SK-N-SH treated with all-trans-retinoic acid at 6 μM for 48 hours (cell line): ENCODE data around the gene SLC25A33.
"Not testable (repeated sequence)": the region's sequence is repeated elsewhere in the genome, so short reads cannot be mapped to it uniquely, and the experiment has no call there.

Experiments
- ATAC-seq: fragments of 200-7000 bp; cut with Tn5 transposase; 3 replicates; pipeline ENCODE4 v1.9.1; 2020; ENCODE audit warnings: mild to moderate bottlenecking, moderate library complexity
- ARNTL ChIP-seq: fragments of 450-650 bp; formaldehyde crosslinking; IDR thresholded peaks from 2 replicates; pipeline ENCODE4 v1.5.0; 2020; ENCODE audit warnings: low read depth, mild to moderate bottlenecking, moderate library complexity, borderline replicate concordance
- CREB5 ChIP-seq: fragments of 250-450 bp; sonication (Bioruptor Pico); IDR thresholded peaks from 2 replicates; pipeline ENCODE4 v1.5.1; 2020; ENCODE audit warnings: low read depth, mild to moderate bottlenecking, moderate library complexity
- CSDC2 ChIP-seq: fragments of 250-450 bp; sonication (Bioruptor Pico); IDR thresholded peaks from 2 replicates; pipeline ENCODE4 v1.5.0; 2020; ENCODE audit warnings: mild to moderate bottlenecking, moderate library complexity
- CSRNP3 ChIP-seq: fragments of 250-450 bp; sonication (Bioruptor Pico); IDR thresholded peaks from 2 replicates; pipeline ENCODE4 v1.5.1; 2021; ENCODE audit warnings: mild to moderate bottlenecking, moderate library complexity
- ESRRG ChIP-seq: fragments of 250-450 bp; sonication (Bioruptor Pico); IDR thresholded peaks from 2 replicates; pipeline ENCODE4 v1.6.1; 2021; ENCODE audit warnings: mild to moderate bottlenecking
- ISL1 ChIP-seq: fragments of 250-450 bp; sonication (Bioruptor Pico); IDR thresholded peaks from 2 replicates; pipeline ENCODE4 v2.1.2; 2022; ENCODE audit warnings: mild to moderate bottlenecking, moderate library complexity
- OSR1 ChIP-seq: fragments of 250-450 bp; sonication (Bioruptor Pico); IDR thresholded peaks from 2 replicates; pipeline ENCODE4 v1.8.0; 2022; ENCODE audit warnings: moderate library complexity, mild to moderate bottlenecking, inconsistent platforms
- POU6F1 ChIP-seq: fragments of 250-450 bp; sonication (Bioruptor Pico); IDR thresholded peaks from 2 replicates; pipeline ENCODE4 v1.8.0; 2021; ENCODE audit warnings: low read depth, mild to moderate bottlenecking, moderate library complexity, borderline replicate concordance
- PPARA ChIP-seq: fragments of 250-450 bp; sonication (Bioruptor Pico); IDR thresholded peaks from 2 replicates; pipeline ENCODE4 v1.5.0; 2020; ENCODE audit warnings: mild to moderate bottlenecking, borderline replicate concordance
- RARB ChIP-seq: fragments of 250-450 bp; sonication (Bioruptor Pico); IDR thresholded peaks from 2 replicates; pipeline ENCODE4 v1.8.0; 2021; ENCODE audit warnings: mild to moderate bottlenecking, moderate library complexity
- SNAI2 ChIP-seq: fragments of 250-450 bp; sonication (Bioruptor Pico); IDR thresholded peaks from 2 replicates; pipeline ENCODE4 v1.5.0; 2020; ENCODE audit warnings: mild to moderate bottlenecking, moderate library complexity
- TCF4 ChIP-seq: fragments of 250-450 bp; sonication (Bioruptor Pico); IDR thresholded peaks from 2 replicates; pipeline ENCODE4 v1.8.0; 2021; ENCODE audit warnings: mild to moderate bottlenecking, moderate library complexity, borderline replicate concordance
- TOX ChIP-seq: fragments of 250-450 bp; sonication (Bioruptor Pico); IDR thresholded peaks from 2 replicates; pipeline ENCODE4 v1.8.0; 2021; ENCODE audit warnings: mild to moderate bottlenecking, moderate library complexity, borderline replicate concordance
- ZC3H10 ChIP-seq: fragments of 250-450 bp; sonication (Bioruptor Pico); IDR thresholded peaks from 2 replicates; pipeline ENCODE4 v1.5.1; 2021; ENCODE audit warnings: mild to moderate bottlenecking, moderate library complexity
- ZFP30 ChIP-seq: fragments of 450-650 bp; formaldehyde crosslinking; IDR thresholded peaks from 2 replicates; pipeline ENCODE4 v1.5.0; 2022; ENCODE audit warnings: mild to moderate bottlenecking, moderate library complexity
- ZNF565 ChIP-seq: fragments of 450-650 bp; formaldehyde crosslinking; conservative IDR thresholded peaks from 2 replicates; pipeline ENCODE4 v1.5.0; 2020; ENCODE audit warnings: low read depth, mild to moderate bottlenecking, moderate library complexity
- ZNF70 ChIP-seq: fragments of 450-650 bp; formaldehyde crosslinking; IDR thresholded peaks from 2 replicates; pipeline ENCODE4 v1.5.0; 2020; ENCODE audit warnings: mild to moderate bottlenecking, moderate library complexity
- ZNF8 ChIP-seq: fragments of 450-650 bp; formaldehyde crosslinking; IDR thresholded peaks from 2 replicates; pipeline ENCODE4 v1.5.0; 2020; ENCODE audit warnings: mild to moderate bottlenecking, moderate library complexity
- TF ChIP-seq, protein P1 (sequence below): fragments of 250-450 bp; sonication (Bioruptor Pico); IDR thresholded peaks from 2 replicates; pipeline ENCODE4 v1.8.0; 2020; ENCODE audit warnings: mild to moderate bottlenecking, moderate library complexity, borderline replicate concordance
- TF ChIP-seq, protein P2 (sequence below): fragments of 250-450 bp; sonication (Bioruptor Pico); IDR thresholded peaks from 2 replicates; pipeline ENCODE4 v1.5.0; 2020; ENCODE audit warnings: mild to moderate bottlenecking, moderate library complexity

The SLC25A33 gene

GRCh38 chr1:9561429-9561828 lies 22.2 kb downstream of the SLC25A33 start:
- no peak for TF ChIP-seq OSR1 (CRISPR knock-in tag)
- no peak for TF ChIP-seq ESRRG (CRISPR knock-in tag)
- peak; percentile 91 for TF ChIP-seq ISL1
- TF ChIP-seq RARB (CRISPR knock-in tag): no peak
- ATAC-seq: peak; percentile 96

DNA sequence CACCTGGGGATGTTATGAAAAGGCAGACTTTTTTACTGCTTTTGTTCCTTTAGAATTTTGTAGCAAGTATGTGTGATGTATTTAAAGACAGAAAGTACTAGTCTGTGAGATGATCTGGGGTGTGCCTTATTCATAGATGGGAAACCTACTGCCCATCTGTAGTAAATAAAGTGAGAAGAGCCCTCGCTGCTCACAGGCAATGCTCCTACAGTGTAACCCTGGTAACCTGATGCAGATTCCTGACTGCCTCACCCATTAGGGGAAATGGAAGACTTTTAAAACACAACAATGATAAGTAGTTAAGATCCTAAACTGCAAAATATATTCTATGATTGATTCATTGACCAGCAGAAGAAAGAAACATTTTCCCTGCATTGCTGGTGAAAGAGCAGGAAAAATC lies 30.0 kb downstream of the SLC25A33 start:
- no peak for TF ChIP-seq CSRNP3 (CRISPR knock-in tag)
- no peak for TF ChIP-seq PPARA
- no peak for TF ChIP-seq ESRRG (CRISPR knock-in tag)
- no peak for TF ChIP-seq OSR1 (CRISPR knock-in tag)
- no peak for TF ChIP-seq SNAI2
- TF ChIP-seq CREB5: no peak
- TF ChIP-seq ZFP30 (CRISPR knock-in tag): no peak
- TF ChIP-seq, protein P1, sequence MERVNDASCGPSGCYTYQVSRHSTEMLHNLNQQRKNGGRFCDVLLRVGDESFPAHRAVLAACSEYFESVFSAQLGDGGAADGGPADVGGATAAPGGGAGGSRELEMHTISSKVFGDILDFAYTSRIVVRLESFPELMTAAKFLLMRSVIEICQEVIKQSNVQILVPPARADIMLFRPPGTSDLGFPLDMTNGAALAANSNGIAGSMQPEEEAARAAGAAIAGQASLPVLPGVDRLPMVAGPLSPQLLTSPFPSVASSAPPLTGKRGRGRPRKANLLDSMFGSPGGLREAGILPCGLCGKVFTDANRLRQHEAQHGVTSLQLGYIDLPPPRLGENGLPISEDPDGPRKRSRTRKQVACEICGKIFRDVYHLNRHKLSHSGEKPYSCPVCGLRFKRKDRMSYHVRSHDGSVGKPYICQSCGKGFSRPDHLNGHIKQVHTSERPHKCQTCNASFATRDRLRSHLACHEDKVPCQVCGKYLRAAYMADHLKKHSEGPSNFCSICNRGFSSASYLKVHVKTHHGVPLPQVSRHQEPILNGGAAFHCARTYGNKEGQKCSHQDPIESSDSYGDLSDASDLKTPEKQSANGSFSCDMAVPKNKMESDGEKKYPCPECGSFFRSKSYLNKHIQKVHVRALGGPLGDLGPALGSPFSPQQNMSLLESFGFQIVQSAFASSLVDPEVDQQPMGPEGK: no peak
- TF ChIP-seq ZC3H10 (CRISPR knock-in tag): no peak
- TF ChIP-seq, protein P2, sequence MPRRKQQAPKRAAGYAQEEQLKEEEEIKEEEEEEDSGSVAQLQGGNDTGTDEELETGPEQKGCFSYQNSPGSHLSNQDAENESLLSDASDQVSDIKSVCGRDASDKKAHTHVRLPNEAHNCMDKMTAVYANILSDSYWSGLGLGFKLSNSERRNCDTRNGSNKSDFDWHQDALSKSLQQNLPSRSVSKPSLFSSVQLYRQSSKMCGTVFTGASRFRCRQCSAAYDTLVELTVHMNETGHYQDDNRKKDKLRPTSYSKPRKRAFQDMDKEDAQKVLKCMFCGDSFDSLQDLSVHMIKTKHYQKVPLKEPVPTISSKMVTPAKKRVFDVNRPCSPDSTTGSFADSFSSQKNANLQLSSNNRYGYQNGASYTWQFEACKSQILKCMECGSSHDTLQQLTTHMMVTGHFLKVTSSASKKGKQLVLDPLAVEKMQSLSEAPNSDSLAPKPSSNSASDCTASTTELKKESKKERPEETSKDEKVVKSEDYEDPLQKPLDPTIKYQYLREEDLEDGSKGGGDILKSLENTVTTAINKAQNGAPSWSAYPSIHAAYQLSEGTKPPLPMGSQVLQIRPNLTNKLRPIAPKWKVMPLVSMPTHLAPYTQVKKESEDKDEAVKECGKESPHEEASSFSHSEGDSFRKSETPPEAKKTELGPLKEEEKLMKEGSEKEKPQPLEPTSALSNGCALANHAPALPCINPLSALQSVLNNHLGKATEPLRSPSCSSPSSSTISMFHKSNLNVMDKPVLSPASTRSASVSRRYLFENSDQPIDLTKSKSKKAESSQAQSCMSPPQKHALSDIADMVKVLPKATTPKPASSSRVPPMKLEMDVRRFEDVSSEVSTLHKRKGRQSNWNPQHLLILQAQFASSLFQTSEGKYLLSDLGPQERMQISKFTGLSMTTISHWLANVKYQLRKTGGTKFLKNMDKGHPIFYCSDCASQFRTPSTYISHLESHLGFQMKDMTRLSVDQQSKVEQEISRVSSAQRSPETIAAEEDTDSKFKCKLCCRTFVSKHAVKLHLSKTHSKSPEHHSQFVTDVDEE (CRISPR knock-in tag): no peak
- no peak for TF ChIP-seq ZNF8 (CRISPR knock-in tag)
- TF ChIP-seq ZNF70 (CRISPR knock-in tag): no peak
- TF ChIP-seq CSDC2: no peak
- no peak for TF ChIP-seq ZNF565 (CRISPR knock-in tag)
- no peak for TF ChIP-seq ARNTL
- TF ChIP-seq ISL1: no peak
- no peak for TF ChIP-seq POU6F1
- ATAC-seq: no peak

DNA sequence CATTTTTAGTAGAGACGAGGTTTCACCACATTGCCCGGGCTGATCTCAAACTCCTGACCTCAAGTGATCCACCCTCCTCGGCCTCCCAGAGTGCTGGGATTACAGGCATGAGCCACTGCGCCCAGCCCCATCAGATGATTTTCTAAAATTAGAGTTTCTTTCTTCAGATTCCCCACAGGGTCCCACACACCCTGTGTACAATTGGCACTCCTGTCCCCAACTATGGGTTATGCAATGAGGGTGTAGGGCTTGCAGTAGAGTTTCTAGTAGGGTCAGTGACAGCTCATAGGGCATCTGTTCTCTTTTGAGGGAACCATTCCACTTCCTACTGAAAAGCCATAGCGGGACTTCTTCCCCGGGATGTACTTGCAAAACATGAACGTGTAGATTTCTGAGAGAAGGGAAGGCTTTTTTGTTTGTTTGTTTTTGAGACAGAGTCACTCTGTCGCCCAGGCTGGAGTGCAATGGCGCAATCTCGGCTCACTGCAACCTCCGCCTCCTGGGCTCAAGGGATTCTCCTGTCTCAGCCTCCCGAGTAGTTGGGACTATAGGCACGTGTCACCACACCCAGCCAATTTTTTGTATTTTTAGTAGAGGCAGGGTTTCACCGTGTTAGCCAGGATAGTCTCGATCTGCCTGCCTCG lies 31.7 kb downstream of the SLC25A33 start:
- not testable (repeated sequence) for ATAC-seq

GRCh38 chr1:9573723-9574122 lies 34.5 kb downstream of the SLC25A33 start:
- no peak for TF ChIP-seq ESRRG (CRISPR knock-in tag)
- TF ChIP-seq POU6F1: no peak
- no peak for TF ChIP-seq TCF4 (CRISPR knock-in tag)
- no peak for TF ChIP-seq TOX
- TF ChIP-seq ZNF8 (CRISPR knock-in tag): no peak
- TF ChIP-seq ARNTL: no peak
- TF ChIP-seq ZNF70 (CRISPR knock-in tag): no peak
- peak; percentile 53; the same call in 1 of the 3 replicates for ATAC-seq
